H9 (cell line): ENCODE results near the gene FAM3B. TPM values are rescaled to one million over a fixed set of nuclear protein-coding genes. Genes with fewer than 3 reads are reported as not detected.

Source experiments
- DNase-seq: peaks from one replicate; pipeline ENCODE4 v3.0.0-alpha.2; 2017
- H2AFZ ChIP-seq: one replicate; pipeline ENCODE4 v1.6.1; 2013; ENCODE audit warnings: mild to moderate bottlenecking, low read length, control low read depth, moderate library complexity
- H2AK5ac ChIP-seq: 2 replicates; pipeline ENCODE4 v1.6.1; 2013; ENCODE audit warnings: low read length, control low read depth, mixed read lengths; ENCODE audit not compliant: insufficient read length
- H2BK120ac ChIP-seq: one replicate; pipeline ENCODE4 v1.6.1; 2013; ENCODE audit warnings: low read depth, mild to moderate bottlenecking, low read length, control low read depth, inconsistent platforms; ENCODE audit not compliant: poor library complexity, severe bottlenecking
- H2BK12ac ChIP-seq: 2 replicates; pipeline ENCODE4 v1.6.1; 2013; ENCODE audit warnings: low read length, control low read depth, mixed read lengths, low read depth; ENCODE audit not compliant: insufficient read length
- H2BK15ac ChIP-seq: 2 replicates; pipeline ENCODE4 v1.6.1; 2013; ENCODE audit warnings: low read depth, low read length, control low read depth
- H2BK20ac ChIP-seq: one replicate; pipeline ENCODE4 v1.6.1; 2013; ENCODE audit warnings: low read depth, mild to moderate bottlenecking, low read length, control low read depth, inconsistent platforms; ENCODE audit not compliant: poor library complexity, severe bottlenecking
- H2BK5ac ChIP-seq: 2 replicates; pipeline ENCODE4 v1.6.1; 2013; ENCODE audit warnings: low read length, control low read depth, mixed read lengths; ENCODE audit not compliant: insufficient read length
- H3K14ac ChIP-seq: 2 replicates; pipeline ENCODE4 v1.6.1; 2013; ENCODE audit warnings: low read length, control low read depth; ENCODE audit not compliant: insufficient read depth
- H3K18ac ChIP-seq: 2 replicates; pipeline ENCODE4 v1.6.1; 2013; ENCODE audit warnings: low read depth, mild to moderate bottlenecking, mixed read lengths, low read length, control low read depth; ENCODE audit not compliant: insufficient read length
- H3K23ac ChIP-seq: 2 replicates; pipeline ENCODE4 v1.6.1; 2013; ENCODE audit warnings: low read length, control low read depth, mixed read lengths, low read depth; ENCODE audit not compliant: insufficient read length
- H3K23me2 ChIP-seq: 2 replicates; pipeline ENCODE4 v1.6.1; 2013; ENCODE audit warnings: low read depth, mild to moderate bottlenecking, mixed read lengths, low read length, control low read depth; ENCODE audit not compliant: insufficient read length, poor library complexity, severe bottlenecking
- H3K27ac ChIP-seq: 2 replicates; pipeline ENCODE4 v1.5.1; 2013; ENCODE audit warnings: low read length, control low read depth, mixed read lengths, low read depth; ENCODE audit not compliant: insufficient read length
- H3K27me3 ChIP-seq: 2 replicates; pipeline ENCODE4 v1.6.1; 2013; ENCODE audit warnings: low read length, control low read depth, inconsistent platforms; ENCODE audit not compliant: insufficient read depth
- H3K4ac ChIP-seq: 2 replicates; pipeline ENCODE4 v1.6.1; 2013; ENCODE audit warnings: low read depth, mild to moderate bottlenecking, control low read depth, inconsistent platforms, low read length, moderate library complexity
- H3K4me1 ChIP-seq: 2 replicates; pipeline ENCODE4 v1.6.1; 2013; ENCODE audit warnings: low read length, control low read depth, inconsistent platforms; ENCODE audit not compliant: insufficient read depth
- H3K4me2 ChIP-seq: 2 replicates; pipeline ENCODE4 v1.6.1; 2013; ENCODE audit warnings: low read length, control low read depth, mixed read lengths; ENCODE audit not compliant: insufficient read length, insufficient read depth
- H3K56ac ChIP-seq: 2 replicates; pipeline ENCODE4 v1.6.1; 2013; ENCODE audit warnings: low read depth, mild to moderate bottlenecking, mixed read lengths, low read length, control low read depth; ENCODE audit not compliant: insufficient read length
- H3K79me1 ChIP-seq: 2 replicates; pipeline ENCODE4 v1.6.1; 2013; ENCODE audit warnings: low read depth, mild to moderate bottlenecking, moderate library complexity, low read length, control low read depth, inconsistent platforms; ENCODE audit not compliant: insufficient read depth, poor library complexity, severe bottlenecking
- H3K79me2 ChIP-seq: 2 replicates; pipeline ENCODE4 v1.6.1; 2013; ENCODE audit warnings: low read length, control low read depth, inconsistent platforms; ENCODE audit not compliant: insufficient read depth
- H3K9ac ChIP-seq: 2 replicates; pipeline ENCODE4 v1.6.1; 2013; ENCODE audit warnings: low read length, control low read depth, mixed read lengths; ENCODE audit not compliant: insufficient read length; ENCODE audit errors: extremely low read depth
- H3K9me3 ChIP-seq: one replicate; pipeline ENCODE4 v1.6.1; 2013; ENCODE audit warnings: low read depth, low read length, inconsistent platforms; ENCODE audit not compliant: control insufficient read depth
- H3T11ph ChIP-seq: one replicate; pipeline ENCODE4 v1.6.1; 2013; ENCODE audit warnings: mild to moderate bottlenecking, low read length, control low read depth, inconsistent platforms
- H4K20me1 ChIP-seq: one replicate; pipeline ENCODE4 v1.6.1; 2013; ENCODE audit not compliant: control insufficient read depth, insufficient read length, insufficient read depth
- H4K5ac ChIP-seq: 2 replicates; pipeline ENCODE4 v1.6.1; 2013; ENCODE audit warnings: low read depth, mild to moderate bottlenecking, mixed read lengths, low read length, control low read depth; ENCODE audit not compliant: insufficient read length
- H4K8ac ChIP-seq: replicated peaks from 2 replicates; pipeline ENCODE4 v1.6.1; 2013; ENCODE audit warnings: low read length, control low read depth, mixed read lengths, low read depth; ENCODE audit not compliant: insufficient read length
- H4K91ac ChIP-seq: 2 replicates; pipeline ENCODE4 v1.6.1; 2013; ENCODE audit warnings: low read depth, mild to moderate bottlenecking, moderate library complexity, mixed read lengths, low read length, control low read depth; ENCODE audit not compliant: insufficient read length
- H3K27ac Mint-ChIP-seq, 3 experiments: 2 replicates in 2 of 3; 3 replicates in 1 of 3; pipeline ENCODE4 v1.8.0; 2020 to 2021; ENCODE audit warnings: mixed read lengths in 3 of 3, mild to moderate bottlenecking in 1 of 3, moderate library complexity in 1 of 3
- H3K27me3 Mint-ChIP-seq: 2 replicates; pipeline ENCODE4 v1.8.0; 2021; ENCODE audit warnings: low read depth, mild to moderate bottlenecking, moderate library complexity, mixed read lengths
- H3K36me3 Mint-ChIP-seq, 3 experiments: 2 replicates in 2 of 3; 3 replicates in 1 of 3; pipeline ENCODE4 v1.8.0; 2020 to 2021; ENCODE audit warnings: low read depth in 3 of 3, mixed read lengths in 3 of 3; ENCODE audit not compliant: insufficient read depth in 1 of 3
- H3K4me1 Mint-ChIP-seq, 2 experiments: 2 replicates each; pipeline ENCODE4 v1.8.0; 2020; ENCODE audit warnings: mixed read lengths in 2 of 2
- H3K4me3 Mint-ChIP-seq, 2 experiments: 2 replicates in 1 of 2; 3 replicates in 1 of 2; pipeline ENCODE4 v1.8.0; 2020 to 2021; ENCODE audit warnings: mild to moderate bottlenecking in 2 of 2, mixed read lengths in 2 of 2, moderate library complexity in 1 of 2
- H3K9me3 Mint-ChIP-seq, 2 experiments: 2 replicates in 1 of 2; 3 replicates in 1 of 2; pipeline ENCODE4 v1.8.0; 2020; ENCODE audit warnings: mild to moderate bottlenecking in 2 of 2, mixed read lengths in 2 of 2, moderate library complexity in 1 of 2
- CTCF ChIP-seq: fragments of 200-600 bp; sonication (generic); conservative IDR thresholded peaks from 3 replicates; pipeline ENCODE4 v1.8.0; 2021; ENCODE audit warnings: antibody characterized with exemption, mild to moderate bottlenecking
- WGBS: extraction: QIAGEN DNeasy Blood & Tissue Kit; methylation state at CpG from one replicate; pipeline ENCODE4 v1.1.7; 2013; ENCODE audit warnings: missing lambda C conversion rate, low lambda C conversion rate, mixed read lengths; ENCODE audit not compliant: insufficient read length; ENCODE audit errors: extremely low coverage; 5-methylcytosine and 5-hydroxymethylcytosine counted together
- total RNA-seq: library from RNA; stranded (reverse); gene quantifications from 2 replicates; pipeline ENCODE4 v1.2.1, GENCODE V29; 2021

The FAM3B gene
- total RNA-seq, 1 experiment from 2014 or later: 5.0 TPM

- no peak overlapping the region for H4K8ac ChIP-seq
- H3K4me2 ChIP-seq: no peak overlapping the region
- no peak overlapping the region for H2AFZ ChIP-seq
- no peaks in the 10 kb centered on the region for H3K27me3 ChIP-seq
- no peak overlapping the region for H2BK120ac ChIP-seq
- Mint-ChIP-seq H3K9me3 (no peaks in the 10 kb centered on the region), H3K36me3 (no peaks in the 10 kb centered on the region), H3K27me3 (peaks cover 4% of the 10 kb centered on the region; the same call in 1 of the 2 replicates), H3K27ac (no peak overlapping the region), H3K4me3 (no peak overlapping the region), H3K4me1 (no peaks in the 10 kb centered on the region)
- no peak overlapping the region for H2BK15ac ChIP-seq
- no peak for TF ChIP-seq CTCF
- no peak overlapping the region for H2BK20ac ChIP-seq
- H4K20me1 ChIP-seq: no peaks in the 10 kb centered on the region
- no peaks in the 10 kb centered on the region for H3K79me2 ChIP-seq
- no peaks in the 10 kb centered on the region for H3K9me3 ChIP-seq
- H3K23ac ChIP-seq: no peak overlapping the region
- no peak overlapping the region for H4K91ac ChIP-seq
- no peak overlapping the region for H2BK12ac ChIP-seq
- H3K4ac ChIP-seq: no peak overlapping the region
- H3K79me1 ChIP-seq: no peaks in the 10 kb centered on the region
- H3K27ac ChIP-seq: no peak overlapping the region
- H3K18ac ChIP-seq: no peak overlapping the region
- WGBS: no CpG with 5 or more reads among the region's 19 CpGs
- DNase-seq: no peak
- H3K9ac ChIP-seq: no peak overlapping the region
- no peak overlapping the region for H3K14ac ChIP-seq
- no peaks in the 10 kb centered on the region for H3K4me1 ChIP-seq
- H2BK5ac ChIP-seq: no peak overlapping the region
- no peak overlapping the region for H3T11ph ChIP-seq
- no peak overlapping the region for H4K5ac ChIP-seq
- no peak overlapping the region for H2AK5ac ChIP-seq
- no peak overlapping the region for H3K56ac ChIP-seq
- H3K23me2 ChIP-seq: no peaks in the 10 kb centered on the region
These were observed 33.2 kb downstream of the FAM3B start for GRCh38 chr21:41349619-41350390.
